Effector CD8-positive, alpha-beta T cell (primary cell): ENCODE results near the gene CFAP126.
A peak's percentile ranks its signal among the peaks of the same experiment; 100 is the strongest.
"Not testable (repeated sequence)": the region's sequence is repeated elsewhere in the genome, so short reads cannot be mapped to it uniquely, and the experiment has no call there.

ENCODE experiments used
- DNase-seq: peaks from one replicate; lab custom pipeline; 2025; lab: John Stamatoyannopoulos, UW
- total RNA-seq, 4 experiments: gene quantifications; one replicate each; lab custom pipeline; 2026; lab: John Stamatoyannopoulos, UW

The CFAP126 gene
- total RNA-seq: 0 to 0.53 (median 0.09) reads per million in 4 experiments

- DNase-seq: peak; percentile 18
Measured at GRCh38 chr1:161367684-161368400, at the start of gene CFAP126. TSS of gene CFAP126 (minus strand) at chr1:161367876. CDS start at chr1:161367868, 8 bp downstream.

DNA sequence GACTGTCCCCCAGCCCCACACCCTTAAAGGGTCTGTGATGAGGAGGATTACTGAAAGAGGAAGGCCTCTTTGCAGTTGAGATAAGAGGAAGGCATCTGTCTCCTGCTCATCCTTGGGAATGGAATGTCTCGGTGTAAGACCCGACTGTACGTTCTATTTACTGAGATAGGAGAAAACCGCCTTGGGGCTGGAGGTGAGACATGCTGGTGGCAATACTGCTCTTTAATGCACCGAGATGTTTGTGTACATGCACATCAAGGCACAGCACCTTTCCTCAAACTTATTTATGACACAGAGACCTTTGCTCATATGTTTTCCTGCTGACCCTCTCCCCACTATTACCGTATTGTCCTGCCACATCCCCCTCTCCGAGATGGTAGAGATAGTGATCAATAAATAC is 45.4 kb upstream of the CFAP126 start:
- not testable (repeated sequence) for DNase-seq

GRCh38 chr1:161410636-161410970 is 42.9 kb upstream of the CFAP126 start:
- not testable (repeated sequence) for DNase-seq

GRCh38 chr1:161409848-161410635 is 42.4 kb upstream of the CFAP126 start:
- DNase-seq: not testable (repeated sequence)

DNA sequence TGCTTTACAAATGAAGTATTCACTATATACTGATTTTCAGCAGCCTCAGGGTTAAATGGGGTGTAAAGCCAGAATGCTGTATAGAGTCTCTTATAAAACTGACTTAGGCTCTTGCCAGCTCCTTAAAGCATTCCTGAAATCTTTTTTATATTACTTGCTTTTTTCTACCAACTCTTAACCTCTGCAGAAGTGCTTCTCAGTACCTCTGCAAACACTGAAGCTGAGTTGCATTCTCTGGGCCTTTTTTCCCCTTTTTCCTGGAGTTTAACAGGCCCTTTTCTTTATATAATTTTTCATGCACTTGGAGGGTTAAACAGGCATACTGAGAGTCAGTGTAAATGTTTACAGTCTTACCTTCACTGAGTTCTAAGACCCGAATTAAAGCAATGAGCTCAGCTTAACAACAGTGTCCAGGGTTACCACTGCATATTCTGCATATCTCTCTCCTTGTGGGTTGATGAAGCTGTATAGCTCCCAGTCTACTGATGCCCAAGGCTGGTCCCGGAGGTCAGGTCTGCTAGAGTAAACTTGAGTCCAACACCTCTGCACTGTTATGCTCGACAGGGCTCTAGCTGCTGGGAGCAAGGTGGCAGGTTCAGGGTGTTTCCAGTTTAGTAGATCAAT is 40.9 kb upstream of the CFAP126 start:
- DNase-seq: no peak

DNA sequence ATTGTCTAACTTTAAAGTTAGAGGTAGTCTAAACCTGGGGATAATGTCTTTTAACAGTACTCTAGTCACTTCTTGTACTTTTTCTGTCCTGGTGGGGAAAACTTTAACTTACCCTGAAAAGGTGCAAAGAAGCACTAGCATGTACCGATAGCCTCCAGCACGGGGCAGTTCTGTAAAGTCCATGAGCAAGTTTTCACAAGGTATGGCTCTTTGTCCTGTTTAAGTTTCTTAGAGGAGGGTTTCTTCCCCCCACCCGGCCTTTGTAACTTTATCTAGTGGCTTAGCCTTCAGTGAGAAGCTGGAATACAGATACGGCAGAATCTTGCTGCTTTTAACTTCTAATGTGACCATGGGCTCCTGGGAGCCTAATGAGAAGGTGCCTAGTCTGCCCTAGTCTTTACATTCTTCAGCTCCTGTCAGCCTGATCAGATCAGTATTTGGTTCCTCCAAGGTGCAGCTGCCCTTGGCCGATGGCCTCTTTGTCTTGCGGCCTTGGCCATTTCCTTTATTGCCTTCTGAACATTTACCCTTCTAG is 39.8 kb upstream of the CFAP126 start:
- no peak for DNase-seq

GRCh38 chr1:161406551-161406950 is 38.9 kb upstream of the CFAP126 start:
- DNase-seq: not testable (repeated sequence)

- no peak for DNase-seq
Measured at GRCh38 chr1:161404051-161404597, 36.4 kb upstream of the CFAP126 start.

DNA sequence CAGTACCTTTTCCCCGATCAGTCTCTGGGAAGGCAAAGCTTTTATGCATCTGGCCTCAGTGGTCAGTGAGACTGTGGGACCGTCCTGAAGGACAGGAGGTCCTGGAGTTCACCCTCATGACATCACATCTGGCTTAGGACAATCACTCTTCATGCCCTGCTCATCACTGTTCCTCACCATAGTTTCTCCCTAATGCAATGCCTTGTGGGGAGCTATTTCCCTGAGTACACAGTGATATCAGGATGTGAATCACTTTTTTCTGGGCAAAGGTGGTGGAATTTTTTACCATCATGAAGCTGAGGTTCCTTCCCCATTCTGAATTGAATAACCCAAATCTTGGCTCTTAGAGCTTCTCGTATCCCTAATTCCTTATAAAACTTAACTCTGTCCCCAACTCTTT is 34.8 kb upstream of the CFAP126 start:
- no peak for DNase-seq

GRCh38 chr1:161399257-161399998 is 31.8 kb upstream of the CFAP126 start:
- peak; percentile 93 for DNase-seq

GRCh38 chr1:161398900-161399256 is 31.2 kb upstream of the CFAP126 start:
- DNase-seq: no peak

DNA sequence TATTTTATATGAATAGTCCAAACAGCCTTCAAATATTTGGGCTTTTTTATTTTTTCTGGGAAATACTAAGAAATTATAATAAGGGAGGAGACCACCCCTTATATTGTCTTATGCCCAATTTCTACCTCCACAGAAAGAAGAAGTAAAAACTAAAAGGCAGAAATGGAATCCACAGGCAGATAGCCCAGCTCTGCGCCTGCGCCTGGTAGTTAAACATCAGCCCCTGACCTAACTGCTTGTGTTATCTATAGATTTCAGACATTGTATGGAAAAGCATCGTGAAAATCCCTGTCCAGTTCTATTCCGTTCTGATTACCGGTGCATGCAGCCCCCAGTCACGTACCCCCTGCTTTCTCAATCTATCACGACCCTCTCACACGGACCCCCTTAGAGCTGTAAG is 29.4 kb upstream of the CFAP126 start:
- DNase-seq: not testable (repeated sequence)

DNA sequence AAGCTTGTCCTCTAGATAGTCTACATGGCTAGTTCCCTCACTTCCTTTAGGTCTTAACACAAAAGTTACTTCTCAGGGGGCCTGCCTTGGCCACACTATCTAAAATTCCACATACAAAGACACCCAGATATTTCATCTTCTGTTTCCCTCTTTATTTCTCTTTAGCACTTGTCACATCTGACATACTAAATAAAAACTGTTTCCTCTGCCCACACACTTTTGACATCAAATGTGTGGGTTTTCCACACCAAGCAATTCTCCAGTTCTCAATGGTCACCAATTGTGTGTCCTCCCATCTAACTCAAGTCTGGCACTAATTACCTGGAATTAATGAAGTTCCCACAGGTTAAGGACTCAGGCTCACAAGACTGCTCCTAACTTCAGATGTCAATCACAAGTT is 25.5 kb upstream of the CFAP126 start:
- DNase-seq: no peak

GRCh38 chr1:161391611-161392010 is 23.9 kb upstream of the CFAP126 start:
- no peak for DNase-seq

GRCh38 chr1:161391136-161391535 is 23.5 kb upstream of the CFAP126 start:
- DNase-seq: not testable (repeated sequence)

GRCh38 chr1:161390559-161390858 is 22.8 kb upstream of the CFAP126 start:
- DNase-seq: no peak

DNA sequence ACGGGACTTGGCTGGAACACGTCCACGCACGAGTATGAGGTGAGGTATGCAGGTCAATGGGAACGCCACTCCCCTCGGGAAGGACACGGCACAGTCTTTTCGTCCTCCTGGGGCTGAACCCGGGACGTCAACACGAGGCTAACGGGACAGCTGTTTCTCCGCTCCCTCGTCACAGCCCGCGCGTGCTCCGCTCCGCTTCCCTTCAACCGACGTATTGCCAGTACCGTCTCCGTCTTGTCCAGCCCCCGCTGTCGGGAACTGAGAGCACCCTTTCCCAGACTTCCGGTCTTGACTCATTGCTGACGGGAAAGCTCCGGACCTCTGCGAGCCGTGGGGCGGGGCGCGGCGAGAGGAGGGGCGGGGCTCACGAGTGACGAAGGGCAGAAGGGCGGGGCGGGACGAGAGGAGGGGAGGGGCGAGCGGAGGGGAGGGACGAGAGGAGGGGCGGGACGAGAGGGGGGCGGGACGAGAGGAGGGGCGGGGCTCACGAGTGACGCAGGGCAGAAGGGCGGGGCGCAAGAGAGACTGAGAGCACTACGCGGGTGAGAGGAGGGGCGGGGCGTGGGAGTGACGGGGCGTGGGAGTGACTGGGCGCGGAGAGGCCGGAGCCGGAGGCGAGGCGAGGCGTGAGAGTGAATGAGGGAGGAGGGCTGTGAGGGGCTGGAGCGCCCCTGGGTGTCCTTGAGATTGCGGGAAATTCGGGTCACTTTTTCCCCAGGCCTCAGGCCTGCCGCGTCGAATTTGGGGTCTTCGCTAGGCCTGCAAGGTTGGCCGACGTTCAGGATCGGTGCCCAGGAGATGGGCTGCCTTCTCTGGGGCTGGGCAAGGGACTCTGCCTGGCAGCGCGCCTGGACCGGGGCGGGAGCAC is 22.2 kb upstream of the CFAP126 start:
- peak; percentile 96 for DNase-seq

DNA sequence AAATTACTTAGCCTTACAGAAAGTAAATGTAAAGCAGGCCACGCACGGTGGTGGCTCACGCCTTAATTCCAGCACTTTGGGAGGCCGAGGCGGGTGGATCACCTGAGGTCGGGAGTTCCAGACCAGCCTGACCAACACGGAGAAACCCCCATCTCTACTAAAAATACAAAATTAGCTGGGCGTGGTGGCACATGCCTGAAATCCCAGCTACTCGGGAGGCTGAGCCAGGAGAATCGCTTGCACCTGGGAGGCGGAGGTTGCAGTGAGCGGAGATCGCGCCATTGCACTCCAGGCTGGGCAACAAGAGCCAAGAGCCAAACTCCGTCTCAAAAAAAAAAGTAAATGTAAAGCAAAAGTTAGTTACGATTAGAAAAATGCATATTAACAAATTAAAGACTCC is 21.5 kb upstream of the CFAP126 start:
- DNase-seq: not testable (repeated sequence)

DNA sequence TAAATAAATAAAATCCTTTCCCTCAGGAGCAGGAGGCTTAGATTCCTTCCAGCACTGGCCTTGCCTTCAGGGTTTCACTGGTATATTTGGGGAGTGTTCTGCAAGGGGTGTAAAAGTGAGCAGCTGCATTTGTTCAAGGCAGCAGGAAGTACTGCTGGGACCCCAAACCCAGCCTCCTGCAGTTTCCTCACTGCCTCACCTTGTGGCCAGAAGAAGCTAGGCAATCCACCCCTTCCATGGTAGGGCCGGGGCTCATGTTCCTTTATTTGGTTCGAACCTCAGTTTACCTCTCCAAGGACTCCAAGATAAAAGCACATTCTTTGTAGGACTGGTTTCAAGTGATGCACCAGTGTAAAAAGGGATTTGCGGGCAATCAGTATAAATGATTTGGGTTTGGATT is 21.0 kb upstream of the CFAP126 start:
- DNase-seq: no peak

DNA sequence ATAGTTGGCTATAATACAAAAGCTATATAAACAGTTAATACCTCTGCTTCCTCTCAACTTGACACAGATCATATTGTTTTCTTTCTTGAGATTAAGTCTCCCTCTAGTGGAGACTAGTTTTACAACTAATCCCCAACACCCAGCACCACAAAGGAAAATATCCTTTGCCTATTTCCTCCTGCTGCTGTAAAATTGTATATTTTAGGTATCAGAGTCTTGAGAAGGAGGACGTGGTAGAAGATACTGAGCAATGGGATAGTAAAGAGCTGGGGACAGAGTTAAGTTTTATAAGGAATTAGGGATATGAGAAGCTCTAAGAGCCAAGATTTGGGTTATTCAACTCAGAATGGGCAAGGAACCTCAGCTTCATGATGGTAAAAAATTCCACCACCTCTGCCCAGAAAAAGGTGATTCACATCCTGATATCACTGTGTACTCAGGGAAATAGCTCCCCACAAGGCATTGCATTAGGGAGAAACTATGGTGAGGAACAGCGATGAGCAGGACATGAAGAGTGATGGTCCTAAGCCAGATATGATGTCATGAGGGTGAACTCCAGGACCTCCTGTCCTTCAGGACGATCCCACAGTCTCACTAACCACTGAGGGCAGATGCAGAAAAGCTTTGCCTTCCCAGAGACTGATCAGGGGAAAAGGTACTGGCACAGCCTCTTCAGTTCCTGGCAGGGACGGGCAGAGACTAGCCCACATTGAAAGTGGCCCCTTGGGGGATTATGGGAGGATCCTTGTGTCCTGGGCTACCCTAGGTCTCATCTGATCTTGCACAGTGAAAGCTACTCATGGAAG is 14.7 kb upstream of the CFAP126 start:
- no peak for DNase-seq
